Heart right ventricle (tissue), 16 donors: Measurements from ENCODE around the gene GPI. TPM values are rescaled to one million over a fixed set of nuclear protein-coding genes. Genes with fewer than 3 reads are reported as not detected.

Experiments
- ATAC-seq, 8 donors: fragments of 200-7000 bp; cut with Tn5 transposase; one replicate each; pipeline ENCODE4 v1.9.1; 2020; ENCODE audit warnings: mild to moderate bottlenecking in 8 of 8, moderate library complexity in 8 of 8, moderate number of reproducible peaks in 1 of 8
- DNase-seq, 2 donors: peaks; one replicate each; pipeline ENCODE4 v3.0.0-alpha.2; 2020
- H3K27ac ChIP-seq, 10 donors: fragments of 200-600 bp; sonication (generic) in 2 of 10; one replicate each; pipeline versions ENCODE4 v1.5.0 to v1.8.0; 2020 to 2022; ENCODE audit warnings: mild to moderate bottlenecking in 3 of 10
- H3K27me3 ChIP-seq, 7 donors: fragments of 200-600 bp; one replicate each; pipeline ENCODE4 v1.8.0; 2021 to 2022; ENCODE audit warnings: mild to moderate bottlenecking in 2 of 7
- H3K36me3 ChIP-seq, 9 donors: fragments of 200-600 bp; sonication (generic) in 1 of 9; one replicate each; pipeline versions ENCODE4 v1.5.0 to v1.8.0; 2020 to 2022; ENCODE audit warnings: mild to moderate bottlenecking in 2 of 9
- H3K4me1 ChIP-seq, 9 donors: fragments of 200-600 bp; sonication (generic) in 1 of 9; one replicate each; pipeline versions ENCODE4 v1.5.0 to v1.8.0; 2020 to 2022; ENCODE audit warnings: mild to moderate bottlenecking in 4 of 9
- H3K4me3 ChIP-seq, 10 donors: fragments of 200-600 bp; sonication (generic) in 2 of 10; one replicate each; pipeline versions ENCODE4 v1.5.0 to v1.8.0; 2020 to 2022; ENCODE audit warnings: mild to moderate bottlenecking in 7 of 10, moderate library complexity in 2 of 10
- H3K9me3 ChIP-seq, 11 donors: fragments of 200-600 bp in 10 of 11; sonication (generic) in 2 of 11; one replicate each; pipeline versions ENCODE4 v1.5.0 to v1.8.0; 2013 to 2022; ENCODE audit warnings: mild to moderate bottlenecking in 2 of 11, control low read depth in 1 of 11, moderate library complexity in 1 of 11
- CTCF ChIP-seq, 9 donors: fragments of 200-600 bp; sonication (generic) in 2 of 9; IDR thresholded peaks; one replicate each; pipeline versions ENCODE4 v1.5.0 to v1.8.0; 2021 to 2022; ENCODE audit warnings: antibody characterized with exemption in 9 of 9, mild to moderate bottlenecking in 5 of 9, moderate library complexity in 1 of 9
- WGBS, 2 donors: extraction: QIAGEN DNeasy Blood & Tissue Kit; methylation state at CpG; one replicate each; pipeline ENCODE4 v1.1.7; 2013; ENCODE audit warnings: inconsistent platforms in 1 of 2; 5-methylcytosine and 5-hydroxymethylcytosine counted together
- intact Hi-C, 10 donors: fragments of 100-400 bp; cut with DNase I; formaldehyde crosslinking; loops; one replicate each; pipeline versions ENCODE4 v1.11.1 to v1.14.2; 2022
- polyA plus RNA-seq, 2 donors: library from polyadenylated mRNA; stranded (reverse); fragments of 200-250 nt; gene quantifications; one replicate each; pipeline ENCODE4 v1.2.3, GENCODE V29; 2013
- total RNA-seq, 10 donors: library from RNA; stranded (reverse); fragmentation: NEBNext Ultra II Directional in 3 of 10; extraction: Animal tissue kit (Norgen Biotek cat#: 25700) in 3 of 10; gene quantifications; one replicate each; pipeline versions ENCODE4 v1.2.1 to v1.2.4, GENCODE V29; 2021 to 2023
- donor health status: Arrhythmogenic right ventricular cardiomyopathy.
- donor health status: ischemic (EF 13 %, LVEDD 7.1; RV severe dilation, severe dysfunction).
- donor health status: healthy with polysubstance abuse.
- donor health status: DM: no; HTN: yes; CAD: no.
- donor health status: DM: no; HTN: no; CAD: no.
- donor health status: ischemic (EF 25% LVEDD 6.9; RV normal size, moderate dysfunction).
- donor health status: ischemic (EF 25% LVEDD 5.7; RV mildly dilated, moderate dysfunction).
- donor health status: healthy.
- donor health status: DM: yes; HTN: yes; CAD: no.
- donor health status: Ischemic cardiomyopathy.
- donor health status: ischemic (EF 35%, LVEDD 5.7; RV mildly dilated, moderate dysfunction).
- donor health status: nonischemic (EF 11% LVEDD 7.7; RV severe dilation, severe dysfunction).
- donor health status: DM: yes; HTN: yes; CAD: no.
- donor health status: PGD.
- donor health status: ischemic (EF 29% LVEDD 5.4; RV normal size, mild dysfunction).
- donor health status: nonischemic (EF 23%, LVEDD 6.1; RV moderate dilation, normal function).

Gene GPI
- total and polyA plus RNA-seq, 12 donors, result 178 to 711 (median 558) TPM

DNA sequence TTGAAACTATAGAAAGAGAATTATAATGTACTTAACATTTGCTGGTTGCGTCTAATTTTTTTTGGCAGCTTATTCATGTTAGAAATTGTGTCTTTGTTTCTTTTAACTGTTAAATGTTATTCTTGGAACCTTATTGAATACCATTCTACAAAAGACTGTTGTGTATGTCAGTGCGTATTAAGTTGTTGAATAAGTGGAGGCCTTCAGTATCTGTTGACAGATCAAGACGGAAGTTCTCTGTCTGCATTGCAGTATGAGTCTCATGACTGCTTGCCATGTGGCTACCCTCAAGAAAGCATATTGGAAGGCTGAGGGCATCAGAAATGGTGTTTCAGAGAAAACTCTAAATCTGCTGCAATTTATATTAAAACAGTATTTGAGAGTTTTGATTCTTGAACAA is 71.7 kb downstream of the GPI start:
- no peak overlapping the region for H3K27ac ChIP-seq
- intact Hi-C loops, result no loop called here
- no peak for TF ChIP-seq CTCF (IDR thresholded peaks at IDR 0.05)

DNA sequence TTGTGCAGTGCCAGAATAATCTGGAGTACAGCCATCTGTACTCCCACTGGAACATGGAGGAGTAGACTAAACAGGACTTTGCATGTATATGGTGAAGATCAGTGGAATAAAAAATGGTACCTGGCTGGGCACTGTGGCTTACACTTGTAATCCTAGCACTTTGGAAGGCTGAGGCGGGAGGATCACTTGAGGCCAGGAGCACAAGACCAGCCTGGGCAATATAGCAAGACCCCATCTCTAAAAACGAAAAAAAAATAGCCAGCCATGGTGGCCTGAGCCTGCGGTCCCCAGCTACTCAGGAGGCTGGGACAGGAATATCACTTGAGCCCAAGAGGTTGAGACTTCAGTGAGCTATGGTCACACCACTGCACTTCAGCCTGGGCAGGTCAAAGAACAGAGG is 83.2 kb downstream of the GPI start:
- no peak for DNase-seq
- peaks cover 0 to 100% (median 71%) of the 10 kb centered on the region in 9 donors for H3K36me3 ChIP-seq
- no peak for TF ChIP-seq CTCF (IDR thresholded peaks at IDR 0.05)
- no peak overlapping the region for H3K27ac ChIP-seq
- 96% methylated on average over 3 of the region's 3 CpGs for WGBS, 2 donors
- H3K4me1 ChIP-seq, result peaks cover 0 to 11% (median 0%) of the 10 kb centered on the region in 9 donors
- no peaks in the 10 kb centered on the region for H3K27me3 ChIP-seq
- no peaks in the 10 kb centered on the region for H3K9me3 ChIP-seq
- intact Hi-C loops, result no loop called here
- no peak for ATAC-seq
- no peak overlapping the region for H3K4me3 ChIP-seq

More for the DNA sequence above, 71.7 kb downstream of the GPI start:
- Histone ChIP-seq H3K4me1 (peaks cover 0 to 32% (median 18%) of the 10 kb centered on the region in 9 donors), H3K27me3 (no peaks in the 10 kb centered on the region), H3K36me3 (peaks cover 0 to 100% (median 53%) of the 10 kb centered on the region in 9 donors), H3K9me3 (no peaks in the 10 kb centered on the region), H3K4me3 (no peak overlapping the region)
- WGBS, 2 donors, result 73 to 77% methylated on average over 3 of the region's 3 CpGs
- no peak for DNase-seq
- ATAC-seq, result no peak

Other genes starting within 250 kb of the GPI start
- gene LSM14A, start 192.7 kb upstream of the GPI start, total RNA-seq, result 10 to 100 TPM; 57.8 to 78.0 (median 66.1) TPM
- 10 to 100 TPM; 44.7 to 67.3 TPM for gene LSM14A, start 192.7 kb upstream of the GPI start, polyA plus RNA-seq
- gene GARRE1, start 110.6 kb upstream of the GPI start, total RNA-seq, result 10 to 100 TPM; 17.1 to 28.9 (median 23.7) TPM
- 10 to 100 TPM in 1 of 2 donors, 1 to 10 TPM in 1; 7.1 to 10.2 TPM for gene GARRE1, start 110.6 kb upstream of the GPI start, polyA plus RNA-seq
- gene PDCD2L, start 39.2 kb downstream of the GPI start, total RNA-seq, result 10 to 100 TPM in 2 of 10 donors, 1 to 10 TPM in 8; 7.1 to 12.2 (median 9.3) TPM
- 10 to 100 TPM in 1 of 2 donors, 1 to 10 TPM in 1; 7.1 to 15.3 TPM for gene PDCD2L, start 39.2 kb downstream of the GPI start, polyA plus RNA-seq
- 10 to 100 TPM; 38.8 to 74.4 (median 53.1) TPM for gene UBA2, start 63.2 kb downstream of the GPI start, total RNA-seq
- gene UBA2, start 63.2 kb downstream of the GPI start, polyA plus RNA-seq, result 10 to 100 TPM; 36.1 to 50.8 TPM
- gene WTIP, start 116.6 kb downstream of the GPI start, total RNA-seq, result 10 to 100 TPM; 15.2 to 30.0 (median 25.2) TPM
- 1 to 10 TPM; 4.8 to 9.2 TPM for gene WTIP, start 116.6 kb downstream of the GPI start, polyA plus RNA-seq